Measurements from ENCODE around the gene KCTD17.

The KCTD17 gene

DNA sequence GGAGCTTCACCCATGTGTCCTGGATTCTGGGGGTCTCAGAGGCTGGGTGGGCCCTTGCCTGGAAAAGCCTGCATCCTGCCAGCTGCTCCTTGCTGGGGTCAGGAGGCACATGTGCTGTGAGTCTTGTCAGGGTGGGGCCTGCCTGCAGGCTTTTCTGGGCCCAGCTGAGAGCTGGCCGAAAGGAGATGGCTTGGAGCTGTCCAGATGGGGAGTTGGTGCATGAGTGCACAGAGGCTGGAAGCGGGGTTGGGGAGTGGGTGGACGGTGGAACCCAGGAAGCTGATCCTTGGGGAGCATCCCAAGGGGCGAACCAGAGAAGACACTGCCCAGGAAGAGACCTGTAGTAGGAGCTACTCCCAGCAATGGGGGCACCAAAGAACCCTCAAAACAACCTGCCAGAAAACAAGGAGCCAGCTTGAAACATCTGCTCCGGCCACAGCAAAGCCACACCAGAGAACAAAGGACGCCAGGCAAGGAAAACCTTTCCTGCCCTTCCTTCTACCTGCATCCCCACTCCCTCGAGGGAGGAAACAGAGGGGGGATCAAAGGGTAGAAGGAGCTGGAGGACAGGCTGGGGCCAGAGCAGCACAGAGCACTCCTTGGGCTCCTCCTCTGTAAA, 8.2 kb upstream of the KCTD17 start:
- no peak for DNase-seq (ENCODE audit: low read depth in 1 of 2, low spot score in 1 of 2)

DNA sequence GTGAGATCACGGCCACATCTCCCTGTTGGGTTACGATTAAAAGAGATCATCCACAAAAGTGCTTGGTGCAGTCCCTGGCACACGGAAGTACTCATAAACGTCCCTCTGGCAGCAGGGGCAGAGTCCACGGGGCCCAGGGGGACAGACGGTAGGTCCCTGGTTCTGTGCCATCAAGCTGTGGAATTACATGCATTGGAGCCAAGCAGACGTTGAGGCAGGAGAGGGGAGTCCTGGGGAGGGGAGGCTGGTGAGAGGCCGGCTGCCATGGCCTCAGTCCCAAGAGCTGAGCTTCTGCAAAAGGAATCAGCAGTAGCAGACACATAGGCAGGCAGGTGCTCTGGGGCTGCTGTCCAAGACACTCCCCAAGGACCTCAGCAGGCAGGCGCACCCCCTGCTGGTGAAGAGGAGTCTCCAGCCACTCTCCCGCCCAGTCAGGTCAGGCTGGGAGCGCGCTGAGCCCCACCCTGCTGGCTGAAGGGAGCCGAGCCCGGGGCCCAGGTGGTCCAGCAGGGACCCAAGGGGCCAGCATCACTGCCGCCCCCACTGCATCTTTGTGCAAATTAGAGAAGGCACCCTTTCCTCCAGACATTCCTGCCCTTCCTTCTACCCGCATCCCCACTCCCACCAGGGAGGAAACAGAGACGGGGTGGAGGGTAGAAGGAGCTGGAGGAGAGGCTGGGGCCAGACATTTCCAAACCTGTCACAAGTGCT, 7.6 kb upstream of the KCTD17 start:
- DNase-seq (ENCODE audit: low read depth in 1 of 2, low spot score in 1 of 2) = peak in 1 of 2 donors; percentile 29

- DNase-seq (ENCODE audit: low read depth in 1 of 2, low spot score in 1 of 2) = peak in 1 of 2 donors; percentile 35
These were observed 6.6 kb upstream of the KCTD17 start for GRCh38 chr22:37044634-37045625.

DNA sequence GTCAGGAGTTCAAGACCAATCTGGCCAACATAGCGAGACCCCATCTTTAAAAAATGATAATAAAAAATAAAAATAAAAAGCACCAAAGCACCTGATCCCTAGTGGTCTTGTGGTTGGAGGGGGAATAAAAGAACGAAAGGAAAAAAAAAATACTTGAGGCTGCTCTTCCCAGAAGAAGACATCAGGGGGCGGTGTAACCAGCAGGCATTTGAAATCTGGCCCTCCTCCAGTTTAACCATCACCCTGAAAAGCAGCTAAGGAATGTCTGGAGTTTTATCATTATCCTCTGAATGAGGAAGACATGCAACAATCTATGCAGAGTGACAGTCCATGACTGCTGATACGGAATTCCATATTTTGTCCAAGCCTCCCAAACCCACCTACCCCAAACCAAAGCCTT, 5.6 kb upstream of the KCTD17 start:
- no peak for DNase-seq (ENCODE audit: low read depth in 1 of 2, low spot score in 1 of 2)

GRCh38 chr22:37046589-37046988, 5.0 kb upstream of the KCTD17 start:
- no peak for DNase-seq (ENCODE audit: low read depth in 1 of 2, low spot score in 1 of 2)

GRCh38 chr22:37047006-37047405, 4.5 kb upstream of the KCTD17 start:
- no peak for DNase-seq (ENCODE audit: low read depth in 1 of 2, low spot score in 1 of 2)

- DNase-seq (ENCODE audit: low read depth in 1 of 2, low spot score in 1 of 2) = no peak
These were observed 3.4 kb upstream of the KCTD17 start for GRCh38 chr22:37048133-37048532.

- no peak for DNase-seq (ENCODE audit: low read depth in 1 of 2, low spot score in 1 of 2)
These were observed 2.3 kb upstream of the KCTD17 start for GRCh38 chr22:37049224-37049623.

GRCh38 chr22:37050913-37051312, 629 bp upstream of the KCTD17 start:
- DNase-seq (ENCODE audit: low read depth in 1 of 2, low spot score in 1 of 2) = no peak

DNA sequence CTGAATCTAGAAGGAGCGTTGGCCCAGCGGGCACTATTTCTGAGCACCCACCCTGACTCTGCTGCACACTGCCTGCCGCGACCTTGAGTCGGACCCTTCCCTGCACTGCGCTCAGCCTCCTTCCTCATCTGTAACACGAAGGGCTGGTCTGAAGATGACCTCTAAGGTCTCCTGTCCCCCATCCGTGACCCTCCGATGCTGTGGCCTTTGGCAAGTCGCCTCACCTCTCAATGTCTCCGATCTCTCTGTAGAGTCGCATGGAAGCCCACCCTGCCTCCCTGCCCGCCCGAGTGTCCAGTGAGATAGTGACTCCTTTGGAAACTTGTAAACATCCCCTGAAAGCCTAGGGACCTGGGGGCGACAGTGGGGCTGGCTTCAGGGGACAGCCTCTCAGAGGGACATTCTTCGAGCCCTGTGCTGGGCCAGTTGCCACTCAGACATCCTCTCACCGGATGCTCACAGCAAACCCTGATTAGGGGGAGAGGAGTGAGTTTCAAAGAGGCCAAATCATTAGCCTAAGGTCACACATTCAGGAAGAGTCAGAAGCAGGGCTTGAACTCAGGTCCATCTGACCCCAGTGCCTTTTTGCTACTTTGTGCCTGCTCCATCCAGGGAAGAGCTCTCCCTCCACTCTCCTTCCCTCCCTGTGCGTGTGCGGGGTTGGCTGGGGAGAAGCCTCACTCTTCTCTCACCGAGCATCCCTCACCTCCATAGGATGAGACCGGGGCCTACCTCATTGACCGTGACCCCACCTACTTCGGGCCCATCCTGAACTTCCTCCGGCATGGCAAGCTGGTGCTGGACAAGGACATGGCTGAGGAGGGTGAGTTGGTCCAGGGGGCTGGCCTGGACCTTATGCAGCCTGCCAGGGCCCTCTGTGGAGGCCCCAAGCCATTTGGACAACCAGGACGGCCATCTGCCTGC, 1.1 kb downstream of the KCTD17 start:
- DNase-seq (ENCODE audit: low read depth in 1 of 2, low spot score in 1 of 2) = no peak

DNA sequence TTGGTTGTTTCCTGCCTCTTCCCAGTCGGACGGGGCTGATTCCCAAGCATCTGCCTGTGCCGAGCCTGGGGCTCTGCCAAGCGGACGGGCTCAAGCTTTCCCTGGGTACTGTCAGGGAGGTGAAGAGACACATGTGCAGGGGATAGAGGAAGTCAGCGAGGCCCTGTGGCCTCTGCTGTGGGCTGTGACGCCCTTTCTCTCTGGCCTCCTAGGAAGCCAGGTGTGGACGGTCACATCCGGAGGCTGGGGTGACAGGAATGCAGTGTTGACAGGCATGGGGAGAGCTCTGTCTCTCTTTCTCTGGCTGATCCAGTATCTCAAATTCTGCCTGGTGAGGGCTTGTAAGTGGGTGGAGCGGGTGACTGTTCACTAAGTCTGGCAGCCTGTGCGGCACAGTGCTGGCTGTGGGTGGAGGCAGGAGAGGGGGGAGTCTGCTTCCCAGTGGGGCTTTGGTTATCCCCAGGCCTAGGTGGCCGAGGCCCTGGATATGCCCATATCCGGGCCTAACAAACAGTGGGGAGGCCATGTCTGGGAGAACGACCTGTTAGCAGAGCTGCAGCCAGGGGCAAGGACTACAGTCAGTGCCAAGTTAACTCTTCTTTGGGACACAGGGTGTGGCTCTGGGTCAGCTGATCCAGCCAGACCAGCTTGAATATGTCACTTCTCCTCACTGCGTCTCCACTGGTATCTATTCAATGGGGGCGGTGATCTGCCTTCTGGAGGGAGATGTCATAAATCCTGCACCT, 1.9 kb downstream of the KCTD17 start:
- no peak for DNase-seq (ENCODE audit: low read depth in 1 of 2, low spot score in 1 of 2)

DNA sequence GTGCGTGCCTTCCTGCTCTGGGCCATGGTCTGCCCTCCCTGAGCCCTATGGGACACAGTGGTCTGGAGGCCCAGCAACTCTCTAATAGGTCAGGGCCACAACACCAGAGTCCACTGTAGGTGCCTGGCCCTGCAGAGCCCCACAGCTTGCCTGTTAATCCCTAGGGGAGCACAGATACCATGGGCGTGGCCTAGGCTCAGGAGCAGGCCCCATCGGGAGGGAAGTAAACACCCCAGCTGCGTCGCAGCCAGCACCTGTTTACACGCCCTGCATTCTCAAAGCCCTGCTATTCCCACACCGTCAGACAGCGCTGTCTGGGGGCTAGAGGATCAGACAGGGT, 2.5 kb downstream of the KCTD17 start:
- DNase-seq (ENCODE audit: low read depth in 1 of 2, low spot score in 1 of 2) = no peak

DNA sequence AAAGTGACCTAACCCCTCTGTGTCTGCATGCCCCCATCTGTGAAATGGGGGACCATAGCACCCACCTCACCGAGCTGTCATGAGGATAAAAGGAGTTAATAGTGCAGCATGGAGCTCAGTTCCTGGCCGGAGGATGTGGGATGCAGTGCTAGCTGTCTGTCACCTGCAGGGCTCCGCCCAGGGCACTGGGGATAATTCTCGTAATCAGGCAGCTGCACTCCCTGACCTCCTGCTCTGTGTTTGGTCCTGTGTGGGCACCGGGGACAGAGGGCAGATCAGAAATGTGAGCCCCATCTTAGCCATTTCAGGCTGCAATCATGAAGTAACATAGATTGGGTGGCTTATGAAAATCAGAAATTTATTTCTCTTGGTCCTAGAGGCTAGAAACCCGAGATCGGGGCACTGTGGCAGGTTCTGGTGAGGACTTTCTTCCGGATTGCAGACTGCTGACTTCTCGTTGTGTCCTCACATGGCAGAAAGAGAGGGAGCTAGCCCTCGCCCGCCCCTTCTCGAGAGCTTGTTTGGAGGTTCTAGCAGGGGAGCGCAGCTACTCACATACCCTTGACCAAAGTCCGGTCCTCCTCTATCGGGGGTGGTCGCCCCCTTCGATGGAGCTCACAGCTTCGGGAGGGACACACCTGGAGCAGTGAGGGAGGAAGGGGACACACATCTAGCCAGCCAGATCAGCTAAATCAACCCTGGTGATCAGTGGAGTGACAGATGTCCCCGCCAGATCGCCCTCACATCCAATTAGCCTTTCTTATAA, 3.2 kb downstream of the KCTD17 start:
- no peak for DNase-seq (ENCODE audit: low read depth in 1 of 2, low spot score in 1 of 2)

DNA sequence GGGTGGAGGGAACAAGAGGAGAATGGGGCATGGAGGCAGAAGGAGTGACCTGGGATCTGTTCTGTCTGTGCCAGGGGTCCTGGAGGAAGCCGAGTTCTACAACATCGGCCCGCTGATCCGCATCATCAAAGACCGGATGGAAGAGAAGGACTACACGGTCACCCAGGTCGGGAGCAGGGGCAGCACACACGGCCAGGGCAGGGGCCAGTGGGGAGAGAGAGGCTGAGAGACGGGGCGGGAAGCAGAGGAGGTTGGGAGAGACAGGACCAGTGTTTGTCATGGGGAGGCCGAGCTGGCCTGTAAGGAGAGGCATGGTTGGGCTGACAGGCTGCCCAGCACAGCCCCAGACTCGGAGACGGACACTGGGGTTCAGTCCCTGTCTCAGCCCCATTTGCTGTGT, 4.7 kb downstream of the KCTD17 start:
- no peak for DNase-seq (ENCODE audit: low read depth in 1 of 2, low spot score in 1 of 2)

- no peak for DNase-seq (ENCODE audit: low read depth in 1 of 2, low spot score in 1 of 2)
These were observed 5.7 kb downstream of the KCTD17 start for GRCh38 chr22:37057226-37057625.

DNA sequence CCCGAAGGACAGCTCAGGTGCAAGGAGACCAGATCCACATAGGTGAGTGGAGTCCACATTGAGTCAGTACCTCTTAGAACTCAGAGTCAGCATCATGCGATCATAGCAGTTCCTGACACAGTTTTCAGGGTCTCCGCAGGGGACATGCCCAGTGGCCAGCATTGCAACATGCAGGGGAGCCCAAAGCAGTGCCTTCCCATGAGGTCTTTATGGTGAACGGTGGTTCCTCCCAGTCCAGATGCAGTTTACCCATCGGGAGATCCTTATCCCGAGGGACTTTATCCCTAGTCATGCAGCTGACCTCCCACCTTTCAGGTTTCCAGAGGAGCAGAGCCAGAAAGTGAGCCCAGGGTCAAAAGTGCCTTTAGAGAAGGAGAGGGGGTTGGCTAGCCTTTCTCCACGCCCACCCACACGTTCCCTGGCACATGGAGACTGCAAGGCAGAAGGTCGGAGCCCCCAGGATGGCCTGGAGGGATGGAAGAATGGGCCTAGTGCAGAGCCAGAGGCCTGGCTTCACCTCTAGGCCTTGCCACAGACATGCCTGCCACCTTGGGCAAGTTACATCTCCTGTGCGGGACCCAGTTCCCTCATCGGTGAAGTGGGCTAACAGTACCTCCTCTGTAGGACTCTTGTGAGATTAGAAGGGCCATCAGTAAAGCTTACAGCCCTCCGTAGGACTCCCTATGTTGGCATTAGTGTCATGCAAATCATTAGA, 6.4 kb downstream of the KCTD17 start:
- no peak for DNase-seq (ENCODE audit: low read depth in 1 of 2, low spot score in 1 of 2)

GRCh38 chr22:37058917-37059701, 7.6 kb downstream of the KCTD17 start:
- DNase-seq (ENCODE audit: low read depth in 1 of 2, low spot score in 1 of 2) = no peak

GRCh38 chr22:37059876-37060449, 8.4 kb downstream of the KCTD17 start:
- no peak for DNase-seq (ENCODE audit: low read depth in 1 of 2, low spot score in 1 of 2)
